ENCODE results near the gene KCNE2.

DNA sequence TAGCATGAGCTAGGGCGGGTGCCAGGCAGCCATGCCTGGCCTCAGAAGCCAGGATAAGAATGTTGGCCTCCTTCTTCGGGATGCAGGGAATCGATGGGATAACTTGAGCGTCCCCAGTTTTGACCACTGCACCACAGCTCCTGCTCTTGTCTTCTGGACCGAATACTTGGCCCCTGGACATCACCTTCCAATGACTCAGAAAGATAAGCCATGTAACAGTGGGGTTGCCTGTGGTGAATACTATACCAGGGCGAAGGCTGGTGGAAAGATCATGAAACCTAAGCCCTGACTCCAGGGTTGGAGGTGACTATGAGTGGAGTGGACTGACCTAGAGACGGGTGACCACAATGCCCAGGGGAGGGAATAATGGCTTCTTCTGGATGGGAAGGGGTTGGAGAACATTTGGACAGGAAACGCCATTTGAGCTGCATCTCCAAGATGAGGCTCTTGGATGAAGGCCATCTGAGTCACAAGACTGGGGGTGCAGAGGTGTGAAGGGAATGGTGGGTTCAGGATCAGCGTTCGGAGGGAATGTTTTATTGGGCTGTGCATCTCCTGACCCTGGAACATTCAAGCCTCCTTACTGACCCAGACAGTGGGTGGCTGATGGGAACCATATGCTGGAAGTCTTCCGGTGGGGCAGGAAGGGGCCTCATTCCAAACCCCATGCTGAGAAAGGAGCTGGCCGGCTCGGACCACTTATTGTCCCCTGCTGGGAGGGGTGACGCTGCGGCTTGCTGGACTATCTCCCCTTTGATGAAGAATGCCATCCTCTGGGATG is 18.5 kb upstream of the KCNE2 start:
- TF ChIP-seq, protein P1, sequence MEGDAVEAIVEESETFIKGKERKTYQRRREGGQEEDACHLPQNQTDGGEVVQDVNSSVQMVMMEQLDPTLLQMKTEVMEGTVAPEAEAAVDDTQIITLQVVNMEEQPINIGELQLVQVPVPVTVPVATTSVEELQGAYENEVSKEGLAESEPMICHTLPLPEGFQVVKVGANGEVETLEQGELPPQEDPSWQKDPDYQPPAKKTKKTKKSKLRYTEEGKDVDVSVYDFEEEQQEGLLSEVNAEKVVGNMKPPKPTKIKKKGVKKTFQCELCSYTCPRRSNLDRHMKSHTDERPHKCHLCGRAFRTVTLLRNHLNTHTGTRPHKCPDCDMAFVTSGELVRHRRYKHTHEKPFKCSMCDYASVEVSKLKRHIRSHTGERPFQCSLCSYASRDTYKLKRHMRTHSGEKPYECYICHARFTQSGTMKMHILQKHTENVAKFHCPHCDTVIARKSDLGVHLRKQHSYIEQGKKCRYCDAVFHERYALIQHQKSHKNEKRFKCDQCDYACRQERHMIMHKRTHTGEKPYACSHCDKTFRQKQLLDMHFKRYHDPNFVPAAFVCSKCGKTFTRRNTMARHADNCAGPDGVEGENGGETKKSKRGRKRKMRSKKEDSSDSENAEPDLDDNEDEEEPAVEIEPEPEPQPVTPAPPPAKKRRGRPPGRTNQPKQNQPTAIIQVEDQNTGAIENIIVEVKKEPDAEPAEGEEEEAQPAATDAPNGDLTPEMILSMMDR (IDR thresholded peaks at IDR 0.05) = no peak
- TF ChIP-seq EZH2 (IDR thresholded peaks at IDR 0.05; ENCODE audit: borderline replicate concordance, insufficient read depth, low read depth, low read length, poor library complexity, severe bottlenecking) = no peak

All from B cell (primary cell).